HG02642 (cell line): ENCODE measurements around the gene ERICH3.
"Not testable (repeated sequence)": the region's sequence is repeated elsewhere in the genome, so short reads cannot be mapped to it uniquely, and the experiment has no call there.

Experiments used
- ATAC-seq: cut with Tn5 transposase; IDR thresholded peaks from one replicate; pipeline ENCODE4 v1.9.1; 2021; ENCODE audit warnings: mild to moderate bottlenecking; ENCODE audit not compliant: unreplicated experiment, poor library complexity

Gene ERICH3

DNA sequence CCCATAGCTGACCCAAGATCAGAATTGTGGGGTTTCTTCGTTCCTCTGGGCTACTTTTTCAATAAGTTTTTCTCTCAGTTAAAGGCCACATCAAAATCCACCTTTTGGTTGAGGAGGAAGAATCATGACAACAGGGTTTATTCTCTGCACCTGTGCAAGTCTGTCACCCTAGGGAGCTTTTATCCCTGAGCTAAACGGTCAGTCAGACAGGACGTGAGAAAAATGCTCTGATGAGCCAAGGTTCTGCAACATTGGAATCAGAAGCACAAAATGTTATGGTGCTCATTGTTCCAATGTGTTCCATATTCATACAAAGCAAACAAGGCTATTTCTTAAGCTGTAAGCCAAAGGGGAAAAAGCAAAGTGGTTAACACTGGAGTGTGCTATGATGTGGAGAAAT is 7.4 kb upstream of the ERICH3 start:
- ATAC-seq, result peak; percentile 40

DNA sequence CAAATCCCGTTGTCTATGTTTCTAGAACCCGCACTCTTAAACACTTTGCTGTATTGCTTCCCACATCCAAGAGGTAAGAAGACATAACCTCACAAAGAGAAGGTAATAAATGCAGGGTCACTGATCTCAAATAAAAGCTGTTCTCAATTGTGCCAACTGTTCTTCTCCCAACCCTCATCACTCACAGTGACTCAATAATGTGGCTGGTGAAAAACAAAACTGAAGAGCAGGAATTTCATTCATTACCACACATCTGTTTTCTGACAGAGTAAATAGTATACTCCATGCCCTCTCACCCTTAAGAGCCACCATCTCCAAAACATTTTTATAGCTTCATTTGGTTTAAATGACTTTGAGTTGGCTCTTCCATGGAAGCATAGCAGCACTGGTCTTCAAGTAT is 6.2 kb upstream of the ERICH3 start:
- no peak for ATAC-seq

DNA sequence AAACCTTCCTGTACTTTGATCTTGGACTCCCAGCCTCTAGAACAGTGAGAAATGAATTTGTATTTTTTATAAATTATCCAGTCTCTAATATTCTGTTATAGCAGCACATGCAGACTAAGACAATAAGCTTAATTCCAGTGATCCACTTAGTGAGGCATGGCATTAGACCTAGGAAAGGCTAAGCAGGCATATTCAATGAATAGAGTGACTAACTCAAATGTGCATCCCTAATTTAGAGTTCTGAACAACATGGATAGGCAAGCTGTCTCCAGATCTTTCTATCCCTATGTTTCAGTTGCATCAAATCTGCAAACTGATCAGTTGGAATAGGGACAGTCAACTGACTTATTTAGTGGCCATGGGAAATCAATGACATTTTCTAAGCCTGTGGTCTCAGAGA is 4.3 kb upstream of the ERICH3 start:
- ATAC-seq, result no peak

DNA sequence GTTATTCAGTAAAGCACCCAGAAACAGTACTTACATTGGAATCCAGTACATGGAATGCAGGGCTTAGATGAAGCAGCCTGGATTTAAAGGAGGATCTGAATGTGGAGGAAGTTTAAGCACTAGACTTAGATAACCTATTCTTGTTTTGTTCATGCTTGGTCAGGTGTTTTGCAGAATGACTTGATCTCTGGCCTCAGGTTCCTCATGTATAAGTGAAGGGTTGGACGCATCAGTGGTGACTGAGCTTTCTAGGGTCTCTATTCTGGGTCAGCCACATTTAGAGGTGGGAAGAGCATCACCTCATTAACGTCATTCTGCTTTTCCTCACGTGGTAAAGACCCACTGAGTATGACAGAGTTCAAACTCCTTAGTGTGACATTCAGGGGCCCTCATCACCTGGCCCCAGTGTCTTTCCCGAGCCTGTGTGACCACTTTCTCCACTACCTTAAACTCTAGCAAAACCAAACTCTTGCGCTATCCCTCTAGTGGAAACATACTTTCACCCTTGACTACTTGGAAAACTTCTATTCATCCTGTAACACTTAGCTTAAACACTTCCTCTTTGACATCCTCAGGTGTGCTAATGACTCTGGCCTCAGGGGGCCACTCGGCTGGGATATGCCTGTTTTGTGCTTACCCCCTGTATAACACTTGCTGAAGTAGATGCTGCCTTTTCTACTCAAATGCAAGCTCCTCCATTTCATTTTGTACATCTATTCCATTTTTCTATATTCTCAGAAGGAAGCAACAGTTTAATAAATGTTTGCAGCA is 871 bp upstream of the ERICH3 start:
- ATAC-seq, result peak; percentile 41

DNA sequence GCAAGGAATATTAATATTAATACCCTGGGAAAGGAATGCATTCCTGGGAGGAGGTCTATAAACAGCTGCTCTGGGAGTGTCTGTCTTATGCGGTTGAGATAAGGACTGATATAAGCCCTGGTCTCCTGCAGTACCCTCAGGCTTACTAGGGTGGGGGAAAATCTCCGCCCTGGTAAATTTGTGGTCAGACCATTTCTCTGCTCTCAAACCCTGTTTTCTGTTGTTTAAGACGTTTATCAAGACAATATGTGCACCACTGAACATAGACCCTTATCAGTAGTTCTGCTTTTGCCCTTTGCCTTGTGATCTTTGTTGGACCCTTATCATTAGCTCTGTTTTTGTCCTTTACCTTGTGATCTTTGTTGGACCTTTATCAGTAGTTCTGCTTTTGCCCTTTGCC is 2.7 kb downstream of the ERICH3 start:
- not testable (repeated sequence) for ATAC-seq

DNA sequence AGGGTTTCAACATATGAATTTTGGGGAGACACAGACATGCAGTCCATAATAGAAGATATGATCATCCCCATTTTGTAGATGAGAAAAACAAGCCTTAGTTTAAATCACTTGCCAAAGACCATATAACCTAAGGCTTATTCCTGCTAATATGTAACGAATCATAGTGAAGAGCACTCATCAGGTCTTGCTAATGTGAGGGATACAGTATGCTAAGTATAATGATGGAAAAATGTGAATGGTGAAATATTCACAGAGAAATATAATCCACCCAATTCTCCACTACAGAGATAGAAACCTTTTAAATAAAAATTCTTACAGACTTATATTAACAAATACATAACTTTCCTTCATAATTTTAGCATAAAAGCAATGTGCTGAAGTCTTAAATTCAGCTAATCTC is 18.9 kb downstream of the ERICH3 start:
- no peak for ATAC-seq

DNA sequence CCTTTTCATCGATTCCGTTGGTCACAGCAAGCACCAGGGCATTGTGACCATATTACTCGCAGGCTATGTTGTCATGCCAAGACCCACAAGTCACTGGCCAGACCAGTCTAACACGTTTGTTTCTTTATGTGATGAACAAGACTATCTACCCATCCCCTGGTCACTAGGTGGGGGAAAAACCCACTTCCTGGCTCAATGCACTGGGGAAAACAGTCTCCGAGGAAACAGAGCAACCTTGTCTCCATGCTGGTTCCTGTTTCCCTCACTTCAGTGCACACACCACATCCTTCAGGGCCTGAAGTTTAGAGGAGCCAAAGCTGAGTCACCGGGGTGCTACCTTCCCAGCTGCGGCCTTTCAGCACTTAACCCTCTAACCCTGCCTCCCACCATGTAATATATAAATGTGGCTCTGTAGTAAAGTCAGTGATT is 20.9 kb downstream of the ERICH3 start:
- ATAC-seq, result peak; percentile 97

DNA sequence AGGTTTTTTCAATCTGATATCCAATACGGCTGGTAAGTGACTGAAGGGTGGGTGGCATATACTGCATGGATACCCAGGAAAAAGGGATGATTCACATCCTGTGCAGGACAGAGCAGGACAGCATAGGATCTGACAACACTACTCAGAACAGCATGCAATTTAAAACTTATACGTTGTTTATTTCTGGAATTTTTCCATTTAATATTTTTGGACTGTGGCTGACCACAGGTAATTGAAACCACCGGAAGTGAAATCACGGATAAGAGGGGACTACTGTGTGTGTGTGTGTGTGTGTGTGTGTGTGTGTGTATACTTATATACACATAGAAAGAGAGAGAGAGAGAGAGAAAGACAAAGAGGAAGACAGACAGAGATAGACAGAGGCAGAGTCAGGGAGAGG is 23.0 kb downstream of the ERICH3 start:
- no peak for ATAC-seq

DNA sequence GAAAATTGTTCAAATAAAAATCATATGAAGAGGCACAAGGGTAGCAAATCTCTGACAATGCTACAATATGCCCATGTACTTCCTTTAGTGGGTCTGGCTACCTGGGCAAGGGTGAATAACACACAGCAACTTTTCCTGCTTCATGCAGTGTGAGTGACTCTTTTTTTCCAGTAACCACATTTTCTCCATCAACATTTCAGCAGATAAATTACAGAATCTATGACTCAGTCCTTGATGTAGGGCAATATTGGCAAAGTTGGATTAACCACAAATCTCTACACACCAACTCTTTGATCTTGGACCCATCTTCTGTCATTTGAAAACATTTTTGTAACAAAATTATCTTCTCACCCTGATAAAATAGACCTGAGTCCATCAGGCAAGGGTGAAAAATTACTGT is 31.7 kb downstream of the ERICH3 start:
- ATAC-seq, result no peak

DNA sequence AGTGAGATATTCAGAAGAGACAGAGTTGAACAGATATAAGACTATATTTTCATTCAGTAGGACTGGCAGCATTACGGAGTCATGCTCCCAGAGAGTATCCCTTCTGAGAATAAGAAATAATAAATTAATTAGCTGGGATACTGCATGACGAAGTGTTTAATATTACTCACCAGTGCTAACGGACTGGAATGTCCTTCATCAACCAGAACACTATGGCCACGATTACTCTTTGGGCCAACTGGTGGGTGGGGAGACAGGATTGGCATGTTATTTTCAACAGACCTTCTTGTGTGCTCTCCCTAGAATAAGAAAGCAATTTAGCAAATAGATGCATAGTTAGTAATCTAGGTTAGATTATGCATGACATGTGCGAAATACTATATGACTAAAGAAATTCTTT is 32.4 kb downstream of the ERICH3 start:
- no peak for ATAC-seq

DNA sequence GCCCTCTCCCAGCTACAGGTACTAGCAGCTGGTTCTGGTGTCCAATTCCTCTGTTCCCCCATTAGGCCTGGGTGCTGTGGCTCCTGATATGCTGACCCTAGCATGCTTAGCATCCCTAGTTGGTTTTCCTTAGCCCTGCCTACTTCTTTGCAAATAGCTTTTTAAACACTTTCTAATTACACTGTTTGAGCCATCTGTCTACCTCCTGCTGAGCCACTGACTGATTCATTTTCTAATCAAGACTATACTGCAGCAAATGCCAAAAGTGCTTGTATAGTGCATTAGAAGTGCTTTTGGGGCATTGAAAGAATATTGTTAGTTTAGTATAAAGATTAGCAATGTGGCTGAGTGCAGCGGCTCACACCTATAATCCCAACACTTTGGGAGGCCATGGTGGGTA is 36.3 kb downstream of the ERICH3 start:
- ATAC-seq, result no peak

DNA sequence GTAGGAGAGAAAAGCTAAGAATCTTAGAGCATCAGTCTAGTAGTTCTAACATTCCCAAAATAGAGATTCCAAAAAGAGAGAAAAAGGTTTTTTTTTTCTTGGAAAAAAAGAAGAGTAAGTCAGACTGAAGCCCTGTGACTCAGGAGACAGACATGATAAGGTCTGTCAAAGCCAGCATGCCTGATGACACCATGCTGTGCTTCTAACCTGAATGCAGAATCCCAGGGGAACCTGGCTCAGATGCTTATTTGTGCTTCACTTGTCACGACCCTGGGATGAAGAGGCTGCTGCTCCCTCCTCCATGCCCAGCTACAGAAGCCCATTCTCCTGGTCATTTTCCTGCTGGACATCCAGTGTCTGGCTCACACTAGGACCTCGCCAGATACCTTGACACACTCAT is 44.3 kb downstream of the ERICH3 start:
- no peak for ATAC-seq

DNA sequence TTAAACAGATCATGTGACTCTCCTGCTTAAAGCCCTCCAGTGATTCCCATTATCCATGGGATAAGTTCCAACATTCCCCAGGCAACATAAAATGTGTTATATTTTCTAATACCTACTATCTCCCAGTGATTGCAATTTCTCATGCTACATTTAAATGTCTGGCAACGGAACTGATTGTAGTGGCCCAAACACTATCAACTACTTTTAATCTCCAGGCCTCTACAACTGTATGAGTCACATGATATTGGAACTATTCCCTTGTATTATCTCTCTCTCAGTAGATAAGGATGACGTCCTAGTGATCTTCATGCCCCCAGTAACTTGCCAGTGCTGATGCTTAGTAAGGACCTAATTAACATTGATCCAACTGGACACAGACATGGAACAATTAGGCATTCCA is 49.9 kb downstream of the ERICH3 start:
- no peak for ATAC-seq

DNA sequence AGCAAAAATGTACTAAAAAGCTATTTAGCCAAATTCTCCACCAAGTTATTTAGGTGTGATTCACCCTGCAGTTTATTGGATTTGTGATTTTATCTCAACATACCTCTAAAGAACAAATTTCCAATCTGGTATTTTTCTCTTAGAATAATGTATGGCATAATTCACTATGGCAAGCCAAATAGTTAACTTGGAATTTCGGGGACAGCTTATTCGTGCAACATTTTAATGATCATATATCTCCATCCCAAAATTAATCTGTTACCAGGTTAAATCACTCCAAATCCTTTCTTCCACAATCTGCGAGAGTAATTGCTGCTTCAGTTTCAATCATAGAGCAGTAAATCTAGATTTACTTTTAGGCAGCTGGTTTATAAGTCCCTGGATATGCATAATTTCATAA is 53.4 kb downstream of the ERICH3 start:
- ATAC-seq, result no peak

DNA sequence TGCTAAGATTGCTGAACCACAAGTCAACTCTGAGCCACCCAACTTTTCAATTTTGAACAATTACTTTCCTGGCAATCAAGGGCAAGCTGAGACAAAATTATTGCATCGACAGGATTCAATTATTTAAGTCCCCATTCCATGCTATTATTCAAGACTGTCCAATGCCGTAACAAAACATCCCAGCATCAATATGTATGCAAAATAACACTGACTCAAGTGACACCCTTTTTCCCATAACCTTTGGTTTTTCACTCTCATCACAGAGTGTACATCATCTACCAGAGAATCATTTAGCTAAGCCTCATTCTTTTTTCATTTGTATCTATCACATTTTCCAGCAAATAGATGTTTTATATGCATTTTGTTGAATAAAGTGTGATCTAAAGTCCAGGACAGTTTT is 54.6 kb downstream of the ERICH3 start:
- no peak for ATAC-seq

DNA sequence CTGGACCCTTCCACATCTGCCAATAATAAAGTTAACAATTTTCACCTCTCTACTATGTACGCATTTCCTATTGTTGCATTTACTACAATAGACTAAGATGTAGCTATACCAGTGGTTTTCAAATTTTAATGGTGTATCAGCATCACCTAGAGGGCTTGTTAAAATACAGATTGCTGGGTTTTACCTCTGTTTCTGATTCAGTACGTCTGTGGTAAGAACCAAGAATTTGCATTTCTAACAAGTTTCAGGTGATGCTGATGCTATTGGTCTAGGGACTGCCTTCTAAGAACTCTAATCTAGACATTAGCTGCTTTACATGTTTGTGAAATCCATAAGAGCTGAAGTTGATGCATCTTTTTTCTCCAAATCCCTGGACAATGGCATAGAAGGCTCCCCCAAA is 59.7 kb downstream of the ERICH3 start:
- no peak for ATAC-seq

DNA sequence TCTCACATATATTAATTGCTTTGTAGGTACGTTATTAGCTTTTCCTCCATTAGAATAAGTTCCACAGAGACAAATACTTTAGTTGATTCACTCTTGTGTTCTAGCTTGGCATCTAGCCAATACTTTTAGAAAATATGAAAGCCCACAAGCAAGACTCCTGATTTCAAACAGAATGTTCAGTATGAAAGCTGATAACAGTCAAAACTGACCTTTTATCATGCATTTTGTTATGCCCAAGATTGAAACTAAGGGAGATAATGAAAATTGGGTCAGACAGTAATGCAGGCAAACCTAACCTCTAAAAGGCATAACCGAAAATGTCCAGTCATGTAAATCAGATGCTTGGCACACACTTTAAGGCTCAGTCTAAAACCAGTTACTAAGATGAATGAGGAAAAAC is 61.7 kb downstream of the ERICH3 start:
- ATAC-seq, result no peak

DNA sequence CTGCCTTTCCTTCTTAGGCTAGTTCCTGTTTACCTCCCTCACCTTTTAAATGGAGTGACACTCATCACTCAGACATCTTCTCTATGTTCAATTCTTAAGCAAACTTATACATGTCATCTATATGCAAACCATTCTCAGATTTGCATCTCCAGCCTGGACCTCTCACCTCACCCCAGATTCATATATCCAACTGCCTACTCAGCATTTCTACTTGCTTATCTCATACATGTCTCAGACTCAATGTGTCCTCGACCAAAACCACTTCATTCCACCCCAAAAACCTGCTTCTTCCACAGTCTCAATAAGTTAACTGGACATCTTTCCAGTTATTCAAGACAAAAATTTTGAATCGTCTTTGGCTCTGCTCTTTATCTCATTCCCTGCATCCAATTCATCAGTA is 62.6 kb downstream of the ERICH3 start:
- no peak for ATAC-seq

DNA sequence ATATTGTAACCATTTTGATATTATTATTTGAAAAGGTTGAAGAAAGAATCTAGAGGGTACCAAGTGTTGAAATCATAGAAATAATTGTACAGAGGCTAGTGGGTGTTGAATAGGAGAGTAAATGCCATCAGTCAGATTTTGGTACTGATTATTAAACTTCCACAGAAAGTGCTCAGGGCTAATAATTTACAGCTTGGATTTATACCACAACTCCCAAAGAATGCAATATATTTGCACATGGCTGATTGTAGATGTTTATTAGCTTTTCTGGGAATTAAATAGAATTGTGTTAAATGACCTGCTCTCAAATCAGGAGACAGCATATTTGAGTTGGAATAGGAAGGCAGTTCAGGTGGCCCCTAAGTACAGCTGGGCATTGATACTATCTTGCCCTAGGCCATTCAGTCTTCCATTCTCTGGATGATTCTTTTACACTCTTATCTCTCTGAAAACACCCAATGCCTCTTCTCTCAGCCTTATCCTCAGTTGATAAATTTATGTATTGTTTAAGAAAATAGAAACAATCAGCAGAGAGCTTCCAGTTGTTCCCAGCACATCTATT is 63.7 kb downstream of the ERICH3 start:
- ATAC-seq, result no peak

DNA sequence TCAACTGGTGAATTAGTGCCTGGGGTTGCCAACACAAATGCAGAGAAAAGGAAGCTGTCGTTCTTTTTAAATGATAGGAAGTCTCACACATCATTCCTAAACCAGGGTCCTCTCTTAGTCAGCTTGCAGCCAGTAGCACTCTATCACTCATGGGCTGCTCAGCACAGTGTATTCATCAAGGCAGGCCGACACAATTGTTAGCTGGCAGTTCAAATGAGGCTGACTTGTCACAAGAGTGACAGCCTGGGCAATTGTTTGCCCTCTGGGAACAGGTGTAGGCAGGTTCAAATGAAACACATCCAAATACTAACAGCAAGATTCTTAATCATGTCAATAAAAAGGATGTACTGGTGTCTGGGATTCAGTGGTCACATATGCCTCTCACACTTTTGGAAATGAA is 76.9 kb downstream of the ERICH3 start:
- no peak for ATAC-seq

DNA sequence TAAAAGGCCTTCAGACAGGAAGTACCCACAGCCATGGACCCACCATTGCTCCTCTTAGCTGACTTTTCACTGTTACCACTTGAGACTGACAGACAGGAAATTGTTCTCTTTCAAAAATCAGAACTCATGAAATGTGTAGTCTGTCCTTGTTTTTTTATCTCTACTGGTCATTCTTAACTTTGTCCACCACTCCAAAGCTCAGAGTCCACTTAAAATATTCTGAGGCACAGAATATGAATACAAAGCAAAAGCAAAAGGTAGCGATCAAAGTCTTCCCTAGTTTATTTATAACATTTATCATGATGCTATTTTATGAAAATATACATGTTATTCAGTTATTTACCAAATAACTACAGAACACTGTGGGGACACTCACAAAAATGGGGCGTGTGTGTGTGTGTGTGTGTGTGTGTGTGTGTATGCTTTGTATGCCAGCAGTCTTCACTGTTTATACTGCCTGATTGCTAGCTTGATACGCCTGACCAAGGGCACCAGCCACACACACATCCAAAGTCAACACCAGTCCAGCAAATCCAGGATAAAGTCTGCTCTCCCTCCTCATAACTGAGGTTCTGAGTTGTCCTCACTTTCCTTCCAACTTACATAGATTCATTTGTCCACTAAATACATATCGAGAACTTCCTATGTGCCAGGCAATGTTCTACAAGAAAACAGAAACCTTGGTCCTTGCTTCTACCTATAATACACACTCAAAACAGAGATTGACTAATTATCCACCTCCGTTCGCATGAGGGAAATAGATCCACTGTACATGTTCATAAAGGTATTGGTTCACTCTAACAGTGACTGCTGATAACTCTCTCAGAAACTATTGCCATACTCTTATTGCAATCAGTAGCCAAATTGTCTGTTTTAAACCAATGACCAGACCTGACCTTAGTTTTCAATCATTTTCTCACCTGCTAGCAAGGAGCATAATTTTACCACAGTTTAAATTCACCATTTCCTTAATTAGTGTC is 79.4 kb downstream of the ERICH3 start:
- ATAC-seq, result no peak
